Fibroblast of lung (primary cell): ENCODE results near the gene ZNF664. TPM values are rescaled to one million over a fixed set of nuclear protein-coding genes. Genes with fewer than 3 reads are reported as not detected.

Experiments used
- DNase-seq, 2 donors: peaks; one replicate each; pipeline versions ENCODE4 v3.0.0 to v3.0.0-alpha.2; 2010; ENCODE audit warnings: low read depth in 2 of 2
- H2AFZ ChIP-seq: 2 replicates; pipeline ENCODE4 v1.5.1; 2012; ENCODE audit warnings: low read length, control low read depth, inconsistent platforms
- H3K27ac ChIP-seq: 2 replicates; pipeline ENCODE4 v1.5.1; 2011; ENCODE audit warnings: low read length, control low read depth; ENCODE audit not compliant: insufficient read depth
- H3K27me3 ChIP-seq: 2 replicates; pipeline ENCODE4 v1.5.1; 2011; ENCODE audit warnings: mild to moderate bottlenecking, low read length; ENCODE audit not compliant: control insufficient read depth, insufficient read depth
- H3K36me3 ChIP-seq: 2 replicates; pipeline ENCODE4 v1.5.1; 2011; ENCODE audit warnings: low read length; ENCODE audit not compliant: control insufficient read depth, insufficient read depth
- H3K4me1 ChIP-seq: 2 replicates; pipeline ENCODE4 v1.5.1; 2011; ENCODE audit warnings: low read length; ENCODE audit not compliant: control insufficient read depth, insufficient read depth; ENCODE audit errors: extremely low read depth
- H3K4me2 ChIP-seq: 2 replicates; pipeline ENCODE4 v1.5.1; 2011; ENCODE audit warnings: low read length, control low read depth; ENCODE audit not compliant: insufficient read depth; ENCODE audit errors: extremely low read depth
- H3K4me3 ChIP-seq, 4 experiments: fragments of 200-600 bp in 1 of 4; sonication (generic) in 1 of 4; replicated peaks in 1 of 4; 2 replicates each; pipeline ENCODE4 v1.5.1; 2011 to 2016; ENCODE audit warnings: low read length in 4 of 4, low read depth in 3 of 4, mild to moderate bottlenecking in 3 of 4, control low read depth in 2 of 4, inconsistent platforms in 1 of 4, mixed read lengths in 1 of 4; ENCODE audit not compliant: insufficient read depth in 1 of 4; ENCODE audit errors: control extremely low read depth in 1 of 4
- H3K79me2 ChIP-seq: 2 replicates; pipeline ENCODE4 v1.5.1; 2012; ENCODE audit warnings: mild to moderate bottlenecking, low read length, inconsistent platforms; ENCODE audit not compliant: control insufficient read depth, insufficient read depth
- H3K9ac ChIP-seq: 2 replicates; pipeline ENCODE4 v1.5.1; 2011; ENCODE audit warnings: mild to moderate bottlenecking, low read length, control low read depth; ENCODE audit not compliant: insufficient read depth
- H3K9me3 ChIP-seq: 2 replicates; pipeline ENCODE4 v1.5.1; 2012; ENCODE audit warnings: low read depth, low read length; ENCODE audit not compliant: control insufficient read depth, insufficient read depth
- H4K20me1 ChIP-seq: 2 replicates; pipeline ENCODE4 v1.5.1; 2011; ENCODE audit warnings: low read length; ENCODE audit not compliant: control insufficient read depth, insufficient read depth; ENCODE audit errors: extremely low read depth
- CTCF ChIP-seq, 2 donors: IDR thresholded peaks in 1 of 2; conservative IDR thresholded peaks in 1 of 2; 1 replicate in 1 of 2; 2 replicates in 1 of 2; pipeline ENCODE4 v1.5.1; 2011 to 2012; ENCODE audit warnings: low read length in 2 of 2, control low read depth in 1 of 2, inconsistent platforms in 1 of 2, low read depth in 1 of 2, mild to moderate bottlenecking in 1 of 2
- EZH2 ChIP-seq: IDR thresholded peaks from 2 replicates; pipeline ENCODE4 v1.5.1; 2012; ENCODE audit warnings: low read length, control low read depth, mild to moderate bottlenecking; ENCODE audit errors: missing control alignments
- polyA plus RNA-seq, 2 donors: library from polyadenylated mRNA; depleted of rRNA in 1 of 2; stranded (reverse) in 1 of 2; unstranded in 1 of 2; fragments of >200 nt; gene quantifications; 2 replicates each; pipeline ENCODE4 v1.2.1, GENCODE V29; 2011 to 2012; ENCODE audit warnings: missing spikeins in 1 of 2
- total RNA-seq: library from RNA; depleted of rRNA; stranded (reverse); fragments of >200 nt; gene quantifications from 2 replicates; pipeline ENCODE4 v1.2.1, GENCODE V29; 2014

Gene ZNF664
- total and polyA plus RNA-seq, 2 donors (not counting 1 experiment from before 2014, with no cell fraction given) = 43.9 to 55.1 TPM

GRCh38 chr12:123941000-123941399 lies 32.0 kb upstream of the ZNF664 start:
- no peak for TF ChIP-seq EZH2
- TF ChIP-seq CTCF (conservative IDR thresholded peaks at IDR 0.05 in 1 of 2, IDR thresholded peaks at IDR 0.05 in 1 of 2; ENCODE audit: low read depth in 1 of 2, low read length in 2 of 2) = no peak
- no peak overlapping the region for H2AFZ ChIP-seq
- peaks cover 2% of the 10 kb centered on the region for H3K36me3 ChIP-seq
- H4K20me1 ChIP-seq = no peaks in the 10 kb centered on the region
- H3K9me3 ChIP-seq = no peaks in the 10 kb centered on the region
- no peak overlapping the region for H3K27ac ChIP-seq
- no peaks in the 10 kb centered on the region for H3K27me3 ChIP-seq
- no peak overlapping the region for H3K4me3 ChIP-seq
- no peak overlapping the region for H3K4me2 ChIP-seq
- no peak overlapping the region for H3K9ac ChIP-seq
- H3K79me2 ChIP-seq = no peaks in the 10 kb centered on the region
- no peak for DNase-seq
- H3K4me1 ChIP-seq = no peaks in the 10 kb centered on the region

GRCh38 chr12:123941624-123942237 lies 31.3 kb upstream of the ZNF664 start:
- H3K4me2 ChIP-seq = no peak overlapping the region
- H2AFZ ChIP-seq = no peak overlapping the region
- H3K27ac ChIP-seq = no peak overlapping the region

GRCh38 chr12:123942238-123942653 lies 30.8 kb upstream of the ZNF664 start:
- H3K9ac ChIP-seq = no peak overlapping the region
- H3K4me1 ChIP-seq = no peaks in the 10 kb centered on the region
- TF ChIP-seq CTCF (conservative IDR thresholded peaks at IDR 0.05 in 1 of 2, IDR thresholded peaks at IDR 0.05 in 1 of 2; ENCODE audit: low read depth in 1 of 2, low read length in 2 of 2) (no peak), EZH2 (no peak)
- no peak overlapping the region for H3K27ac ChIP-seq
- H3K9me3 ChIP-seq = no peaks in the 10 kb centered on the region
- peak overlapping the region; percentile 8 for H3K4me2 ChIP-seq
- H3K27me3 ChIP-seq = no peaks in the 10 kb centered on the region
- H4K20me1 ChIP-seq = no peaks in the 10 kb centered on the region
- DNase-seq = peak; percentile 81 to 89
- H3K79me2 ChIP-seq = no peaks in the 10 kb centered on the region
- no peak overlapping the region for H3K4me3 ChIP-seq
- no peaks in the 10 kb centered on the region for H3K36me3 ChIP-seq
- H2AFZ ChIP-seq = no peak overlapping the region

More at GRCh38 chr12:123941624-123942237, 31.3 kb upstream of the ZNF664 start:
- Histone ChIP-seq H3K27me3 (no peaks in the 10 kb centered on the region), H3K4me1 (no peaks in the 10 kb centered on the region), H3K9ac (no peak overlapping the region), H3K36me3 (peaks cover 2% of the 10 kb centered on the region), H3K79me2 (no peaks in the 10 kb centered on the region), H3K4me3 (no peak overlapping the region), H4K20me1 (no peaks in the 10 kb centered on the region), H3K9me3 (no peaks in the 10 kb centered on the region)
- TF ChIP-seq EZH2 (no peak), CTCF (conservative IDR thresholded peaks at IDR 0.05 in 1 of 2, IDR thresholded peaks at IDR 0.05 in 1 of 2; ENCODE audit: low read depth in 1 of 2, low read length in 2 of 2) (no peak)
- DNase-seq = peak in 1 of 2 donors; percentile 57
